IMR-90 (cell line): ENCODE measurements around the gene CHMP5.

ENCODE experiments used
- CEBPB ChIP-seq: IDR thresholded peaks from 2 replicates; pipeline ENCODE4 v1.6.1; 2012; ENCODE audit warnings: low read depth, low read length, improper control_type of control experiment
- CHD1 ChIP-seq: IDR thresholded peaks from 2 replicates; pipeline ENCODE4 v1.6.1; 2012; ENCODE audit warnings: low read depth, low read length, improper control_type of control experiment
- CTCF ChIP-seq: conservative IDR thresholded peaks from 2 replicates; pipeline ENCODE4 v1.5.1; 2012; ENCODE audit warnings: mild to moderate bottlenecking, low read depth, low read length, improper control_type of control experiment
- POLR2A ChIP-seq: IDR thresholded peaks from 2 replicates; pipeline ENCODE4 v1.6.1; 2012; ENCODE audit warnings: mild to moderate bottlenecking, low read depth, low read length
- RCOR1 ChIP-seq: IDR thresholded peaks from 2 replicates; pipeline ENCODE4 v1.6.1; 2012; ENCODE audit warnings: mild to moderate bottlenecking, low read length, improper control_type of control experiment; ENCODE audit not compliant: insufficient replicate concordance
- RFX5 ChIP-seq: IDR thresholded peaks from 2 replicates; pipeline ENCODE4 v1.8.0; 2012; ENCODE audit warnings: low read depth, mild to moderate bottlenecking, low read length, moderate library complexity

- TF ChIP-seq RCOR1: no peak
- no peak for TF ChIP-seq CTCF
- no peak for TF ChIP-seq POLR2A
- TF ChIP-seq RFX5: no peak
- TF ChIP-seq CEBPB: no peak
- no peak for TF ChIP-seq CHD1
Observed at GRCh38 chr9:33227741-33228140, 37.1 kb upstream of the CHMP5 start.
